HG03045 (cell line): ENCODE data around the gene PTH2R.
"Not testable (repeated sequence)": the region's sequence is repeated elsewhere in the genome, so short reads cannot be mapped to it uniquely, and the experiment has no call there.

Source experiments
- ATAC-seq: cut with Tn5 transposase; IDR thresholded peaks from one replicate; pipeline ENCODE4 v1.9.1; 2021; ENCODE audit warnings: mild to moderate bottlenecking, moderate library complexity; ENCODE audit not compliant: unreplicated experiment

The PTH2R gene

GRCh38 chr2:208406474-208407451, at the start of gene PTH2R:
Gene PTH2R, plus strand, starts transcription at chr2:208406792. Its CDS starts 252 bp downstream, at chr2:208407044.
- ATAC-seq = no peak

- ATAC-seq = no peak
Measured at GRCh38 chr2:208356846-208357574, 49.6 kb upstream of the PTH2R start.

- ATAC-seq = no peak
Measured at GRCh38 chr2:208358758-208359631, 47.6 kb upstream of the PTH2R start.

GRCh38 chr2:208359632-208359986, 47.0 kb upstream of the PTH2R start:
- no peak for ATAC-seq

GRCh38 chr2:208360259-208361076, 46.1 kb upstream of the PTH2R start:
- no peak for ATAC-seq

- no peak for ATAC-seq
Measured at GRCh38 chr2:208361077-208361441, 45.5 kb upstream of the PTH2R start.

GRCh38 chr2:208363485-208363884, 43.1 kb upstream of the PTH2R start:
- ATAC-seq = no peak

GRCh38 chr2:208366215-208367127, 40.1 kb upstream of the PTH2R start:
- ATAC-seq = peak; percentile 72

- no peak for ATAC-seq
Measured at GRCh38 chr2:208369091-208369490, 37.5 kb upstream of the PTH2R start.

- no peak for ATAC-seq
Measured at GRCh38 chr2:208370881-208371633, 35.5 kb upstream of the PTH2R start.

- ATAC-seq = no peak
Measured at GRCh38 chr2:208371634-208371935, 35.0 kb upstream of the PTH2R start.

- ATAC-seq = no peak
Measured at GRCh38 chr2:208373460-208374089, 33.0 kb upstream of the PTH2R start.

GRCh38 chr2:208375491-208376068, 31.0 kb upstream of the PTH2R start:
- ATAC-seq = no peak

GRCh38 chr2:208377344-208377860, 29.2 kb upstream of the PTH2R start:
- ATAC-seq = not testable (repeated sequence)

- ATAC-seq = no peak
Measured at GRCh38 chr2:208379192-208379591, 27.4 kb upstream of the PTH2R start.

- ATAC-seq = no peak
Measured at GRCh38 chr2:208384637-208385036, 22.0 kb upstream of the PTH2R start.

GRCh38 chr2:208386541-208386940, 20.1 kb upstream of the PTH2R start:
- ATAC-seq = no peak

- ATAC-seq = no peak
Measured at GRCh38 chr2:208389940-208390339, 16.7 kb upstream of the PTH2R start.
